WTC11 (cell line): ENCODE measurements around the gene PHYHD1. TPM values are rescaled to one million over a fixed set of nuclear protein-coding genes. Genes with fewer than 3 reads are reported as not detected.

ENCODE experiments used
- ATAC-seq: fragments of 200-7000 bp; cut with Tn5 transposase; 2 replicates; pipeline ENCODE4 v1.10.0; 2021; ENCODE audit warnings: mild to moderate bottlenecking, moderate library complexity
- CTCF ChIA-PET: fragments of 300-600 bp; sonication (Branson Sonifier 250); formaldehyde crosslinking; loops from one replicate; lab custom pipeline; 2021; ENCODE audit warnings: antibody characterized with exemption; lab: Charles Lee
- POLR2A ChIA-PET: fragments of 350-600 bp; sonication (Branson Sonifier 250); formaldehyde crosslinking; loops from one replicate; lab custom pipeline; 2021; ENCODE audit warnings: antibody characterized with exemption; lab: Charles Lee
- DNase-seq: peaks from one replicate; pipeline ENCODE4 v3.0.0; 2021; ENCODE audit warnings: low spot score
- H3K27ac Mint-ChIP-seq: 2 replicates; pipeline ENCODE4 v1.8.0; 2021; ENCODE audit warnings: mixed read lengths
- H3K27me3 Mint-ChIP-seq: 2 replicates; pipeline ENCODE4 v1.8.0; 2021; ENCODE audit warnings: low read depth, mild to moderate bottlenecking, moderate library complexity, mixed read lengths
- H3K36me3 Mint-ChIP-seq: 2 replicates; pipeline ENCODE4 v1.8.0; 2021; ENCODE audit warnings: mixed read lengths
- H3K4me1 Mint-ChIP-seq: 2 replicates; pipeline ENCODE4 v1.8.0; 2022; ENCODE audit warnings: mixed read lengths
- H3K4me3 Mint-ChIP-seq: 2 replicates; pipeline ENCODE4 v1.8.0; 2021; ENCODE audit warnings: mild to moderate bottlenecking, moderate library complexity, mixed read lengths
- H3K9me3 Mint-ChIP-seq: 2 replicates; pipeline ENCODE4 v1.8.0; 2021; ENCODE audit warnings: mixed read lengths
- ARID4B ChIP-seq: sonication (generic); formaldehyde crosslinking; IDR thresholded peaks from 2 replicates; pipeline ENCODE4 v1.8.0; 2023; ENCODE audit warnings: missing genetic modification reagents, mild to moderate bottlenecking, borderline replicate concordance
- E2F4 ChIP-seq: sonication (generic); formaldehyde crosslinking; IDR thresholded peaks from 2 replicates; pipeline ENCODE4 v1.8.1; 2022; ENCODE audit warnings: low read depth, mild to moderate bottlenecking, moderate library complexity, missing genetic modification reagents, borderline replicate concordance
- JAZF1 ChIP-seq: fragments of 250-450 bp; sonication (Bioruptor Pico); IDR thresholded peaks from 2 replicates; pipeline ENCODE4 v1.9.0; 2021; ENCODE audit warnings: moderate library complexity, mild to moderate bottlenecking, inconsistent platforms
- NFYB ChIP-seq: sonication (generic); formaldehyde crosslinking; conservative IDR thresholded peaks from 2 replicates; pipeline ENCODE4 v1.8.0; 2022; ENCODE audit warnings: low read depth, missing genetic modification reagents
- PRDM15 ChIP-seq: sonication (generic); formaldehyde crosslinking; IDR thresholded peaks from 2 replicates; pipeline ENCODE4 v1.8.0; 2022; ENCODE audit warnings: missing genetic modification reagents
- PREB ChIP-seq: sonication (generic); formaldehyde crosslinking; IDR thresholded peaks from 2 replicates; pipeline ENCODE4 v1.8.1; 2022; ENCODE audit warnings: mild to moderate bottlenecking, missing genetic modification reagents, moderate library complexity, borderline replicate concordance
- SP1 ChIP-seq: sonication (generic); formaldehyde crosslinking; conservative IDR thresholded peaks from 2 replicates; pipeline ENCODE4 v1.8.1; 2022; ENCODE audit warnings: missing genetic modification reagents
- TEAD1 ChIP-seq: sonication (generic); formaldehyde crosslinking; IDR thresholded peaks from 2 replicates; pipeline ENCODE4 v1.8.0; 2022; ENCODE audit warnings: mild to moderate bottlenecking, missing genetic modification reagents
- ZNF121 ChIP-seq: sonication (generic); formaldehyde crosslinking; IDR thresholded peaks from 2 replicates; pipeline ENCODE4 v1.8.0; 2023; ENCODE audit warnings: missing genetic modification reagents
- total RNA-seq: library from RNA; stranded (reverse); gene quantifications from 3 replicates; pipeline ENCODE4 v1.2.3, GENCODE V29; 2021
- TF ChIP-seq, protein P1 (sequence below): sonication (generic); formaldehyde crosslinking; IDR thresholded peaks from 2 replicates; pipeline ENCODE4 v1.8.1; 2022; ENCODE audit warnings: missing genetic modification reagents, borderline replicate concordance

Gene PHYHD1
- total RNA-seq, 1 experiment from 2014 or later = 14.6 TPM

- TF ChIP-seq PRDM15 (no peak), SP1 (CRISPR knock-in tag) (no peak), TEAD1 (no peak)
Observed at GRCh38 chr9:128945798-128946501, 25.2 kb downstream of the PHYHD1 start (continued).

- DNase-seq (peak; percentile 24), ATAC-seq (no peak; the same call in 1 of the 2 replicates)
- H3K27me3 Mint-ChIP-seq = no peaks in the 10 kb centered on the region
- H3K9me3 Mint-ChIP-seq = no peaks in the 10 kb centered on the region
- POLR2A ChIA-PET = no interaction called here
- TF ChIP-seq JAZF1 (CRISPR knock-in tag) (no peak), ZNF121 (CRISPR knock-in tag) (0 out of 2 replicates have a peak, but pooled peaks have one; percentile 34), E2F4 (no peak), TEAD1 (no peak), ARID4B (no peak), PREB (CRISPR knock-in tag) (no peak), NFYB (CRISPR knock-in tag) (no peak)
- TF ChIP-seq, protein P1, sequence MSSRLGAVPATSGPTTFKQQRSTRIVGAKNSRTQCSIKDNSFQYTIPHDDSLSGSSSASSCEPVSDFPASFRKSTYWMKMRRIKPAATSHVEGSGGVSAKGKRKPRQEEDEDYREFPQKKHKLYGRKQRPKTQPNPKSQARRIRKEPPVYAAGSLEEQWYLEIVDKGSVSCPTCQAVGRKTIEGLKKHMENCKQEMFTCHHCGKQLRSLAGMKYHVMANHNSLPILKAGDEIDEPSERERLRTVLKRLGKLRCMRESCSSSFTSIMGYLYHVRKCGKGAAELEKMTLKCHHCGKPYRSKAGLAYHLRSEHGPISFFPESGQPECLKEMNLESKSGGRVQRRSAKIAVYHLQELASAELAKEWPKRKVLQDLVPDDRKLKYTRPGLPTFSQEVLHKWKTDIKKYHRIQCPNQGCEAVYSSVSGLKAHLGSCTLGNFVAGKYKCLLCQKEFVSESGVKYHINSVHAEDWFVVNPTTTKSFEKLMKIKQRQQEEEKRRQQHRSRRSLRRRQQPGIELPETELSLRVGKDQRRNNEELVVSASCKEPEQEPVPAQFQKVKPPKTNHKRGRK = no peak
- H3K27ac Mint-ChIP-seq = peak overlapping the region; percentile 91
- H3K4me3 Mint-ChIP-seq = peak overlapping the region; percentile 97
- H3K4me1 Mint-ChIP-seq = peaks cover 11% of the 10 kb centered on the region
- CTCF ChIA-PET = no interaction called here
- H3K36me3 Mint-ChIP-seq = peaks cover 13% of the 10 kb centered on the region
Observed at GRCh38 chr9:128946571-128947276, 25.9 kb downstream of the PHYHD1 start.
